DMS 273 (cell line): ENCODE results near the gene ZFP36L2.
A peak's percentile ranks its signal among the peaks of the same experiment; 100 is the strongest.

Experiments
- DNase-seq: peaks from one replicate; lab custom pipeline; 2025; ENCODE audit not compliant: unreplicated experiment; lab: John Stamatoyannopoulos, UW

Gene ZFP36L2

GRCh38 chr2:43224131-43224570 lies 2.3 kb downstream of the ZFP36L2 start:
- DNase-seq = peak; percentile 65

GRCh38 chr2:43223521-43224001 lies 2.8 kb downstream of the ZFP36L2 start:
- DNase-seq = peak; percentile 33

GRCh38 chr2:43222475-43223309 lies 3.7 kb downstream of the ZFP36L2 start:
- peak; percentile 26 for DNase-seq

- peak; percentile 94 for DNase-seq
Observed at GRCh38 chr2:43221763-43222474, 4.5 kb downstream of the ZFP36L2 start.

GRCh38 chr2:43221124-43221762 lies 5.2 kb downstream of the ZFP36L2 start:
- DNase-seq = peak; percentile 89

- DNase-seq = no peak
Observed at GRCh38 chr2:43220760-43221123, 5.7 kb downstream of the ZFP36L2 start.

GRCh38 chr2:43220229-43220751 lies 6.1 kb downstream of the ZFP36L2 start:
- DNase-seq = peak; percentile 53

GRCh38 chr2:43219383-43220228 lies 6.8 kb downstream of the ZFP36L2 start:
- DNase-seq = peak; percentile 87

GRCh38 chr2:43218702-43219382 lies 7.6 kb downstream of the ZFP36L2 start:
- peak; percentile 41 for DNase-seq

GRCh38 chr2:43218155-43218701 lies 8.2 kb downstream of the ZFP36L2 start:
- peak; percentile 41 for DNase-seq

GRCh38 chr2:43217228-43218154 lies 8.9 kb downstream of the ZFP36L2 start:
- DNase-seq = peak; percentile 31

- DNase-seq = no peak
Observed at GRCh38 chr2:43216629-43217028, 9.8 kb downstream of the ZFP36L2 start.

- DNase-seq = no peak
Observed at GRCh38 chr2:43215673-43216255, 10.6 kb downstream of the ZFP36L2 start.

GRCh38 chr2:43214253-43214652 lies 12.2 kb downstream of the ZFP36L2 start:
- DNase-seq = no peak

- no peak for DNase-seq
Observed at GRCh38 chr2:43212931-43213330, 13.5 kb downstream of the ZFP36L2 start.

- no peak for DNase-seq
Observed at GRCh38 chr2:43212216-43212835, 14.1 kb downstream of the ZFP36L2 start.

GRCh38 chr2:43210467-43211303 lies 15.7 kb downstream of the ZFP36L2 start:
- no peak for DNase-seq
